ENCODE results near the gene LARGE2. TPM values are rescaled to one million over a fixed set of nuclear protein-coding genes. Genes with fewer than 3 reads are reported as not detected.

Gene LARGE2
- total RNA-seq, 1 experiment from 2014 or later = 108 TPM

DNA sequence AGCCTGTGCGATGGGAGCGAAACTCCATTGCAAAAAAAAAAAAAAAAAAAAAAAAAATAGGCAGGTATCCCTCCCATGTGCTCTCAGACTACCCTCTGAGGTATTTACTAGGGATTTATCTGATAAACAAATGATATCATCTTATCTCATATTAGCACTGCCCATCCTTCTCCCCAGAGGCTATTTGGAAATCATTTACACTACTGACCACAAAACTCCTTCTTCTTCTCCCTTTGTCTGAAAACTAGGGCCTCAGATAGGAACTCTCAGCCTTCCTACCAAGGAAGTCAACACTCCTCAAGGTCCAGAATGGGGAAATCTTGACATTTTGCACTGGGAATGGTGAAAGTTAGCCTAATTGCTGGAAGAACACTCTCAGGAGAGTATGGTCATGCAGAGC lies 46.4 kb downstream of the LARGE2 start:
- H3K27ac Mint-ChIP-seq = no peak overlapping the region
- H3K4me3 Mint-ChIP-seq = no peak overlapping the region
- WGBS (ENCODE audit: extremely low coverage, insufficient read length, low lambda C conversion rate) = no CpG with 5 or more reads among the region's 2 CpGs

More for the DNA sequence above, 46.4 kb downstream of the LARGE2 start:
- Histone ChIP-seq H2BK15ac (ENCODE audit: low read depth, low read length) (no peak overlapping the region), H4K91ac (ENCODE audit: insufficient read length, low read depth, low read length) (no peak overlapping the region), H3K27me3 (ENCODE audit: insufficient read depth, low read length) (no peaks in the 10 kb centered on the region), H3K4me1 (ENCODE audit: insufficient read depth, low read length) (no peaks in the 10 kb centered on the region), H2BK120ac (ENCODE audit: low read depth, low read length, poor library complexity, severe bottlenecking) (no peak overlapping the region), H3K18ac (ENCODE audit: insufficient read length, low read depth, low read length) (no peak overlapping the region), H3K27ac (ENCODE audit: insufficient read length, low read depth, low read length) (no peak overlapping the region), H4K20me1 (ENCODE audit: control insufficient read depth, insufficient read depth, insufficient read length) (no peaks in the 10 kb centered on the region), H2AK5ac (ENCODE audit: insufficient read length, low read length) (no peak overlapping the region), H2BK20ac (ENCODE audit: low read depth, low read length, poor library complexity, severe bottlenecking) (no peak overlapping the region), H3T11ph (ENCODE audit: low read length) (no peak overlapping the region), H3K9ac (ENCODE audit: extremely low read depth, insufficient read length, low read length) (no peak overlapping the region), H3K9me3 (ENCODE audit: control insufficient read depth, low read depth, low read length) (no peaks in the 10 kb centered on the region), H3K4me2 (ENCODE audit: insufficient read depth, insufficient read length, low read length) (no peak overlapping the region), H3K79me2 (ENCODE audit: insufficient read depth, low read length) (no peaks in the 10 kb centered on the region), H3K79me1 (ENCODE audit: insufficient read depth, low read depth, low read length, poor library complexity, severe bottlenecking) (no peaks in the 10 kb centered on the region), H3K4ac (ENCODE audit: low read depth, low read length) (no peak overlapping the region), H2BK5ac (ENCODE audit: insufficient read length, low read length) (no peak overlapping the region), H2AFZ (ENCODE audit: low read length) (no peak overlapping the region), H4K8ac (replicated peaks; ENCODE audit: insufficient read length, low read depth, low read length) (no peak overlapping the region), H2BK12ac (ENCODE audit: insufficient read length, low read depth, low read length) (no peak overlapping the region), H3K14ac (ENCODE audit: insufficient read depth, low read length) (no peak overlapping the region), H3K56ac (ENCODE audit: insufficient read length, low read depth, low read length) (no peak overlapping the region), H4K5ac (ENCODE audit: insufficient read length, low read depth, low read length) (no peak overlapping the region), H3K23me2 (ENCODE audit: insufficient read length, low read depth, low read length, poor library complexity, severe bottlenecking) (no peaks in the 10 kb centered on the region), H3K23ac (ENCODE audit: insufficient read length, low read depth, low read length) (no peak overlapping the region)
- Mint-ChIP-seq H3K9me3 (no peaks in the 10 kb centered on the region), H3K27me3 (ENCODE audit: low read depth) (no peaks in the 10 kb centered on the region), H3K4me1 (peaks cover 0 to 2% of the 10 kb centered on the region in 2 experiments; a peak in 2 of 4 replicates), H3K36me3 (ENCODE audit: insufficient read depth in 1 of 3, low read depth in 3 of 3) (peaks cover 2 to 22% (median 14%) of the 10 kb centered on the region in 3 experiments; a peak in 4 of 7 replicates)
- DNase-seq = no peak
- TF ChIP-seq, protein P1, sequence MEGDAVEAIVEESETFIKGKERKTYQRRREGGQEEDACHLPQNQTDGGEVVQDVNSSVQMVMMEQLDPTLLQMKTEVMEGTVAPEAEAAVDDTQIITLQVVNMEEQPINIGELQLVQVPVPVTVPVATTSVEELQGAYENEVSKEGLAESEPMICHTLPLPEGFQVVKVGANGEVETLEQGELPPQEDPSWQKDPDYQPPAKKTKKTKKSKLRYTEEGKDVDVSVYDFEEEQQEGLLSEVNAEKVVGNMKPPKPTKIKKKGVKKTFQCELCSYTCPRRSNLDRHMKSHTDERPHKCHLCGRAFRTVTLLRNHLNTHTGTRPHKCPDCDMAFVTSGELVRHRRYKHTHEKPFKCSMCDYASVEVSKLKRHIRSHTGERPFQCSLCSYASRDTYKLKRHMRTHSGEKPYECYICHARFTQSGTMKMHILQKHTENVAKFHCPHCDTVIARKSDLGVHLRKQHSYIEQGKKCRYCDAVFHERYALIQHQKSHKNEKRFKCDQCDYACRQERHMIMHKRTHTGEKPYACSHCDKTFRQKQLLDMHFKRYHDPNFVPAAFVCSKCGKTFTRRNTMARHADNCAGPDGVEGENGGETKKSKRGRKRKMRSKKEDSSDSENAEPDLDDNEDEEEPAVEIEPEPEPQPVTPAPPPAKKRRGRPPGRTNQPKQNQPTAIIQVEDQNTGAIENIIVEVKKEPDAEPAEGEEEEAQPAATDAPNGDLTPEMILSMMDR (conservative IDR thresholded peaks at IDR 0.05) = no peak
